NCI-H748 (cell line): ENCODE results near the gene TRPV6.
A peak's percentile ranks its signal among the peaks of the same experiment; 100 is the strongest.

ENCODE experiments used
- DNase-seq: peaks from one replicate; lab custom pipeline; 2025; ENCODE audit not compliant: unreplicated experiment; lab: John Stamatoyannopoulos, UW

Gene TRPV6

DNA sequence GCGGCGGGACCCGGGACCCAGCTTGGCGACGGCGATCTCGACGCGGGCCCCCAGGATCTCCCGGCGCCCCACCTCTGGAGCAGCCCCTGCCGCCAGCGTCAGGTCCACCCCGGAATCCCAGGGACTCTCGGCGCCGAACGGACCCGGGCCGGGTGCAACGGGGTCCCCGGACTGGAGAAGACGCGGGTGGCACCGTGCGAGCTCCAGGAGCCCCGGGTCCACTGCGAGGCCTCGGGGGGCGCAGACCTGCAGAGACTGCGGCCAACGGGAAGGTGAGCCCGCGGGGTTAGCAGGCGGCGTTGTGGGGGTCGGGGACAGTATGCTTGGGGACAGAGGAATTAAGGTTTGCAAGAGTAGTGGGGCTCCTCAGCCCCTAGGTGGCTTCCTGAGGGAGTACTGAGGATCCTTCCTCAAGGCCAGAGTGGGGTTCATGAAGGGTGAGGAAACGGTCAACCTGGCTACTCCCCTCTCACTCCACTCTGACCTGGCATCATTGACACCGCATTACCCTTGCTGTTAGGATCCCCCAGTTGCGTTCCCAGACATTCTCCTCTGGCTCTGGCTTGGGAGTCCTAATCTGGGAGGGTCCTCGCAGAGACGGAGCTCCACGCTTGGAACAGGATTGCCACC is 30.3 kb downstream of the TRPV6 start:
- DNase-seq: peak; percentile 19

DNA sequence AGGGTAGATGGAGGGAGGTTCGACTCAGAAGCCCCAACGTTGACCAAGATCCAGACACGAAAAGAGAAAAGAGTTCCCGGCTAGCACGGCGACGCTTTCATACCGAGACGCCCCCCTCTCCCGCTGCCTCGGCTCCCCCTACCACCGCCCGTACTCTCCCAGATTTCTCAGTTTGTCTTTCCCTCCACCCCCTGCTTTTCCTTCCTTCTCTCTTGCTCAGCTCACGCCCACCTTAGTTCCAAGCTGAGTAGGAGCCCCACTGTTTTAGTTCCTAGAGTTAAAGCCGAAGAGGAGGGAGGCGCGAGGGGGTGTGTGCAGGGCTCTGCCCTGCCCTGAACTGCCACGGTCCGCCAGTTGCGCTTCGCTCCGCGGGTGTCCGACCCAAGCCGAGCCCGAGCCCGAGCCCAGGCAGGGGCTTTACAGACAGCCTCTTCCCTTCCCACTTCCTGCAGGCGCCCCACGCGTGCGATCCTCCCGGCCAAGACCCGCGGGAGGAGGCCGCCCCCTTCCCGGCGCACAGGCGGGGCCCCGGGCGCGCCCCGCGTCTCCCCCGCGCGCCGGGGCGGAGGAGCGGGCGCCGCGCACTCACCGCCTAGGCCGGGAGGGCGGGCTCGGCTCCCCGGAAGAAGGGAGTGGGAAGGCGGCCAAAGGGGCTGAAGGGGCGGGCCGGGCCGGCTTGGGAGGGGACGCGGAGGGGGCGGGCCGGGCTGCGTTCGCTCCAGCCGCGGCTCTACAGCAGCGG is 31.0 kb downstream of the TRPV6 start, which contains the start of gene EPHB6:
EPHB6 (plus strand) TSS at position 705 of the 742 bp plus-strand sequence. CDS start 8,152 bp downstream, outside the sequence.
- peak; percentile 71 for DNase-seq

DNA sequence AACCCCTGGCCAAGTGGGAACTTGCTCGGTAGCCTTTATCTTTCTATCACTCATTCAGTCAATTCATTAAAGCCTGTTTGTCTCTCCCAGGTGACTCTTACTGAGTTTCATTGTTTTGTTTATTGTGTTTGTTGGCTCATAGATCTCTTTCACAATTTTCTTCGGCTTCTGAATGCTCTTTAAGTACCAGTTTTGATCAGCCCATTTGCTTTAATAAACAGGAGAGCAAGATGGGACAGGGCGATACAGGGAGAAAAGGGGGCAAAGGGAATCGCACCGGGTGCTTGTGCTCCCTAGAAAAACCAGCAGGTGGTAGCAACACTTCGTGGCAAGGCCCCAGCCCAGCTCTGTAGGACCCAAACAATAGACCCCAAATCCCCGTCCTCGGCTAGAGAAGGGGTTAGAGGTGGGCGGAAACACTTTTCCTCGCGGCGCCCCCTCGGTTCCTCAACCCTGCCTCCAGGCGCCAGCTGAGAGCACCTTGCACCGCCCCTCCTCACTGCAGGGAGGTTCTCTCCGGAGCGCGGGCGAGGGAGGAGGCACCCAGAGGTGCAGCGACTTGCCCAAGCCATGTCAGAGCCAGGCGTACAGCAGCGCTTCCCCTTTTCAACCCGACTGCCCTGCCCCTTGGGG is 31.7 kb downstream of the TRPV6 start:
- DNase-seq: peak; percentile 74

DNA sequence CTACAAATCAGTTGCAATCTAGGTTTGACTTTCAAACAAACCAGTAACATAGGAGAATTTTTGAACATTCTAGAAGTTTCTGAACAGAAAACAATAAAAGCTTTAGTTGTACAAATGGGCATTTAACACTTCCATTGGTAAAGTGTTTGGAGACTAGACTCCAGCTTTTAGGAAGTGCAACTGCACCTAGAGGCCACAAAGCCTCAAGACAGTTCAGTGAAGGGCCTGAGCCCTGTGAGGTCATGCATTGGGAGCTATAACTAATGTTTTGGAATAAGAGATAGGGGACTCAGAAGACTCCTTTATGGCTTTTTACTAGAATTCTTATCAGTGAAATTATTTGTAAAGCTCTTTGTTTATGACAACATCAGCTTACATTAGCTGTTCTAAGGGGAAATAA is 33.6 kb downstream of the TRPV6 start:
- DNase-seq: no peak

- no peak for DNase-seq
Measured at GRCh38 chr7:142851269-142851668, 34.3 kb downstream of the TRPV6 start.

GRCh38 chr7:142847353-142847752 is 38.2 kb downstream of the TRPV6 start:
- no peak for DNase-seq

DNA sequence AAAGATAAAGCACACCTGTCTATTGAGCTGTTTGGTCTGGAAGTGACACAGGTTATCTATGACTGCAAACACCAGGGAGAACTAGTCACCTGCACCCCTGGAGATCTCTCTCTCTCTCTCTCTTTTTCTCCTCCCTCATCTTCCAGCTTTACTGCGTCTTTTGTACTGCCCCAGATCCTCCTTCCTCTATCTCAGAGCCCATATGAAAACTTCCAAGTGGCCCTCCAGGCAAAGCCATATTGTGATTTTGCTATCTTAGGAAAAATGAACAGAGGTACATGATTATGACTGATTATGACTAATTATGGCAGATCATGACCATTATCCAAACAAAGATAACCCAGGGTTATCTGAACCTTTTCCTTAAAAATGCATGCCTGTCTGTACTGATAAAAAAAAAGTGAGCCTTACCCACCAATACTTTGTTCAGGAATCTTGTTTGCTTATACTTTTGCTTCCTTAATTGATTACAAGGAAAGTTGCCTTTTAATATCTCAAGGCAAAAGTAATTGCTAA is 43.2 kb downstream of the TRPV6 start:
- DNase-seq: no peak

DNA sequence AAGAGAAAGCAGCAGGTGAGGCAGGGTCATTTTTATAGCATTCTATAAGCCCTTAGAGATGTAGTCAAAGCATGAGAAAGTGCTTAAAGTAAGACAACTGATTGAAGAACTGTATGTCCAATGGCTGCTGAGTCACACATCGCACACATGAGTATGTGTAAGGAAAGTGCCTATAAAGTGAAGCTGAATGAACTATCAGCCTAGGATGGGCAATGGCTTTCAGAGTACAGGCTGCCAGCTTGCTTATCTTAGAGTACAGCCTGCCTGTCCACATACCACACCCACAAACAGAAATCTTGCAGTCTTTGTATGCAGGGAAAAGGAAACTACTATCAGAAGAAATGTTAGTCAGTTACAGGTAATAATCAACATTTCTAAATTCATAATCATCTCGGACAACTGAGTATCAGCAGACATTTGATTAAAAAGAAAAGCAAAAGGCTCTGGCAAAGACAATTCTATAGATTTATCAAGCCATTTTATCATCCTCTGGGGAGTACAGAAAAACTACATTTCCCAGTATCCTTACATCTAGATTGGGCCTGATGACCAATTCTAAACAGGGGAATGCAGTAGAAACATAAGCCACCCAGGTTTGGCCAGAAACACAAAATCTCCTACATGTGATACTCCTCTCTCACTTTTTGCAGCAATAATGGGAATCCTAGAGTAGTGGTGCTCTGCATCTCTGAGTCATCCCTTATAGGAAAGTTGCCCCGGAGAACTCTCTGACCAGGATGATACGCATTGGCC is 46.9 kb downstream of the TRPV6 start:
- no peak for DNase-seq

GRCh38 chr7:142836426-142836825 is 49.1 kb downstream of the TRPV6 start:
- no peak for DNase-seq

DNA sequence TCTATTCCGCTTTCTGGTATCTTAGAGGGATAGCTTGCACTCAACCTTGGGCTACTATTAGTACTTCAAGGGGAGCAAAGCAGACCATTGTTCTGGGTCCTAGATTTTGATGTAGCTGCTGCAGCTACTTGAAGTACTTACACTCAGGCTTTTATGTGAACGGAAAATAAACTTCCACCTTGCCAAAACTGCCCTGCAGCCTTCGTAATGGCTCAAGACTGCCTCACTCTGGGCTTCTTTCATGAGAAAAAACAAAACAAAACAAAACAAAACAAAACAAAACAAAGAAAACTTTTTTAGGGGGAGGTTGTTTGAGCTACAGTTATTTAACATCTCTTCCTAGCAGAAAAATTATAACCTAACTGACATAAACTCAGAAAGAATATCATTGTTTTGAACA is 50.1 kb downstream of the TRPV6 start:
- DNase-seq: no peak

- DNase-seq: no peak
Measured at GRCh38 chr7:142833174-142834048, 52.1 kb downstream of the TRPV6 start.

GRCh38 chr7:142832417-142832816 is 53.1 kb downstream of the TRPV6 start:
- no peak for DNase-seq

- DNase-seq: no peak
Measured at GRCh38 chr7:142827951-142828500, 57.5 kb downstream of the TRPV6 start.

GRCh38 chr7:142822714-142823113 is 62.8 kb downstream of the TRPV6 start:
- no peak for DNase-seq
